ENCODE results near the gene KIF3A. TPM values are rescaled to one million over a fixed set of nuclear protein-coding genes. Genes with fewer than 3 reads are reported as not detected.

The KIF3A gene
- total and polyA plus RNA-seq, 2 of the 8 experiments (the other 6 are each of a cell fraction or from before 2014, with no cell fraction given): 3.1 to 13.1 TPM

DNA sequence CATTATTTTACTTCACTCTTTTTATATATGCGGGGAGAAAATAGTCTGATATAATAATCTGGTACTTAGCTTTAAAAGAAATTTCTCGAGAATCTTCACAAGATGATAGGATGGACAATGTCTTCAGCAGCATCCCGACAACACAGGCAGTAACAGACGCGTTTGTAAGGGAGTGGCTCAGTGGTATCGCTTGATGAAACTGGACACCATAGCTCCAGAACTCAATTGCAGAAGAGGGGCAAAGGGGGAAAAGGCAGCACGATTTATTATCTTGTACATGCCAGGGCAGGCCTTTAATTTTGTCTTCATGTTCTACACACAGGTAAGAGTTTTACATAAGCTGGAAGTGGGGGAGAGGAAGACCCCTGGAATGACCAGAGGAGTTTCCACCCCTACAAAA lies 47.8 kb downstream of the KIF3A start (continued):
- TF ChIP-seq, protein P1, sequence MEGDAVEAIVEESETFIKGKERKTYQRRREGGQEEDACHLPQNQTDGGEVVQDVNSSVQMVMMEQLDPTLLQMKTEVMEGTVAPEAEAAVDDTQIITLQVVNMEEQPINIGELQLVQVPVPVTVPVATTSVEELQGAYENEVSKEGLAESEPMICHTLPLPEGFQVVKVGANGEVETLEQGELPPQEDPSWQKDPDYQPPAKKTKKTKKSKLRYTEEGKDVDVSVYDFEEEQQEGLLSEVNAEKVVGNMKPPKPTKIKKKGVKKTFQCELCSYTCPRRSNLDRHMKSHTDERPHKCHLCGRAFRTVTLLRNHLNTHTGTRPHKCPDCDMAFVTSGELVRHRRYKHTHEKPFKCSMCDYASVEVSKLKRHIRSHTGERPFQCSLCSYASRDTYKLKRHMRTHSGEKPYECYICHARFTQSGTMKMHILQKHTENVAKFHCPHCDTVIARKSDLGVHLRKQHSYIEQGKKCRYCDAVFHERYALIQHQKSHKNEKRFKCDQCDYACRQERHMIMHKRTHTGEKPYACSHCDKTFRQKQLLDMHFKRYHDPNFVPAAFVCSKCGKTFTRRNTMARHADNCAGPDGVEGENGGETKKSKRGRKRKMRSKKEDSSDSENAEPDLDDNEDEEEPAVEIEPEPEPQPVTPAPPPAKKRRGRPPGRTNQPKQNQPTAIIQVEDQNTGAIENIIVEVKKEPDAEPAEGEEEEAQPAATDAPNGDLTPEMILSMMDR (IDR thresholded peaks at IDR 0.05; ENCODE audit: control extremely low read depth in 1 of 3, insufficient read depth in 1 of 3, low read depth in 1 of 3, low read length in 3 of 3): no peak
- no peak for TF ChIP-seq CREB1 (IDR thresholded peaks at IDR 0.05)
- no peak for TF ChIP-seq MAFK (IDR thresholded peaks at IDR 0.05; ENCODE audit: low read depth, low read length)
- TF ChIP-seq BACH1 (IDR thresholded peaks at IDR 0.05; ENCODE audit: low read length): no peak
- TF ChIP-seq CBX8 (IDR thresholded peaks at IDR 0.05; ENCODE audit: borderline replicate concordance, low read depth, low read length): no peak
- no peak for TF ChIP-seq HDAC6 (IDR thresholded peaks at IDR 0.05; ENCODE audit: low read depth, low read length)
